ENCODE data around the gene PARD3. TPM values are rescaled to one million over a fixed set of nuclear protein-coding genes. Genes with fewer than 3 reads are reported as not detected.

Gene PARD3
- polyA plus RNA-seq, 6 donors from 2014 or later, result 0.05 to 0.36 (median 0.16) TPM; not detected in 3

GRCh38 chr10:34089253-34089652, 725.8 kb downstream of the PARD3 start:
- no peak overlapping the region for H3K4me3 Mint-ChIP-seq
- DNase-seq (no peak), ATAC-seq (ENCODE audit: low read depth in 2 of 2) (no peak)
- no peak overlapping the region for H3K27ac Mint-ChIP-seq
- no peaks in the 10 kb centered on the region for H3K4me1 Mint-ChIP-seq
- no peaks in the 10 kb centered on the region for H3K36me3 Mint-ChIP-seq
- H3K9me3 Mint-ChIP-seq, result peaks cover 3 to 29% (median 13%) of the 10 kb centered on the region in 7 donors
- H3K27me3 Mint-ChIP-seq, result no peaks in the 10 kb centered on the region

GRCh38 chr10:34088208-34088794, 726.8 kb downstream of the PARD3 start:
- Mint-ChIP-seq H3K4me3 (no peak overlapping the region), H3K27ac (no peak overlapping the region), H3K27me3 (no peaks in the 10 kb centered on the region), H3K4me1 (no peaks in the 10 kb centered on the region), H3K9me3 (peaks cover 5 to 29% (median 14%) of the 10 kb centered on the region in 7 donors), H3K36me3 (no peaks in the 10 kb centered on the region)
- DNase-seq, result no peak
- no peak for ATAC-seq (ENCODE audit: low read depth in 2 of 2)

DNA sequence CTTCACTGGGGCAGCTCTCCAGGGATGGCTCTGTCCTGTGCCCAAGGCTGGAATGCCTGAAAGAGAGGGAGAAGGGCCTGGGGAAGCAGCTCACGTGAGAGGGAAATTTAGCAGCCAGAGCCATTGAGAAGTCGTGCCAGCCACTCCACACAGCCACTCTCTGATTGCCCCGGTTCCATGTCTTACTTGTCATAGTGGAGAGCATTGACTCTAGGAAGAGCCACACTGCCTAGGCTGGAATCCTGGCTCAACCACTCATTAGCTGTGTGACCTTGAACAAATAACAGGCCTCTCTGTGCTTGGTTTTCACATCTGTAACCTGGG, 728.0 kb downstream of the PARD3 start:
- no peak overlapping the region for H3K4me3 Mint-ChIP-seq

GRCh38 chr10:34083567-34083966, 731.5 kb downstream of the PARD3 start:
- Mint-ChIP-seq H3K4me3 (no peak overlapping the region), H3K9me3 (peaks cover 0 to 16% (median 7%) of the 10 kb centered on the region in 7 donors), H3K27me3 (no peaks in the 10 kb centered on the region), H3K36me3 (no peaks in the 10 kb centered on the region), H3K27ac (no peak overlapping the region), H3K4me1 (no peaks in the 10 kb centered on the region)
- DNase-seq (no peak), ATAC-seq (ENCODE audit: low read depth in 2 of 2) (no peak)

More for the DNA sequence above, 728.0 kb downstream of the PARD3 start:
- no peaks in the 10 kb centered on the region for H3K4me1 Mint-ChIP-seq
- H3K27me3 Mint-ChIP-seq, result no peaks in the 10 kb centered on the region
- DNase-seq, result no peak
- H3K36me3 Mint-ChIP-seq, result no peaks in the 10 kb centered on the region
- peaks cover 5 to 20% (median 12%) of the 10 kb centered on the region in 7 donors for H3K9me3 Mint-ChIP-seq
- ATAC-seq (ENCODE audit: low read depth in 2 of 2), result no peak
- H3K27ac Mint-ChIP-seq, result no peak overlapping the region

DNA sequence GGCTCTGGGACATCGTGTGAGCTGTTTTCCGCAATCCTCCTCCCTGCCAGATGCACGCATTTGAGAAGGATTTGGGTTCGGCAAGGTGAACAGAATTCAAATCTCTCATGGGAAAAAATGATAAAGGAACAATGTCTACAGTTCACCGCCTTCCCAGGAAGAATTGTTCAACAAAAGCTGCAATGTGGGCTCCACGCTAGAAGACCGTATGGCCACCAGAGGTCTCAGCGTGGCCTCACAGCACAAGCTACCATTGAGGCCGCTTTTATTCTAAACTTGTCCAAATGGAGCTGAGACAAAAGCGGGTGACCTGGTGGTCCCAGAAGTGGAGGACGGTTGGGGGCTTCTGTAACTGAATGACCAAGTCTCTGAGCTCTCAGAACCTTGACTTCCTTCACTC, 733.1 kb downstream of the PARD3 start:
- peaks cover 0 to 27% (median 8%) of the 10 kb centered on the region in 7 donors for H3K9me3 Mint-ChIP-seq
- DNase-seq (no peak), ATAC-seq (ENCODE audit: low read depth in 2 of 2) (no peak)
- no peaks in the 10 kb centered on the region for H3K27me3 Mint-ChIP-seq
- no peaks in the 10 kb centered on the region for H3K36me3 Mint-ChIP-seq
- no peaks in the 10 kb centered on the region for H3K4me1 Mint-ChIP-seq
- no peak overlapping the region for H3K27ac Mint-ChIP-seq
- no peak overlapping the region for H3K4me3 Mint-ChIP-seq

GRCh38 chr10:34081347-34081743, 733.8 kb downstream of the PARD3 start:
- no peaks in the 10 kb centered on the region for H3K36me3 Mint-ChIP-seq
- H3K27me3 Mint-ChIP-seq, result no peaks in the 10 kb centered on the region
- no peak overlapping the region for H3K27ac Mint-ChIP-seq
- ATAC-seq (ENCODE audit: low read depth in 2 of 2), result no peak
- H3K9me3 Mint-ChIP-seq, result peaks cover 0 to 27% (median 8%) of the 10 kb centered on the region in 7 donors
- no peak for DNase-seq
- H3K4me1 Mint-ChIP-seq, result no peaks in the 10 kb centered on the region
- no peak overlapping the region for H3K4me3 Mint-ChIP-seq

DNA sequence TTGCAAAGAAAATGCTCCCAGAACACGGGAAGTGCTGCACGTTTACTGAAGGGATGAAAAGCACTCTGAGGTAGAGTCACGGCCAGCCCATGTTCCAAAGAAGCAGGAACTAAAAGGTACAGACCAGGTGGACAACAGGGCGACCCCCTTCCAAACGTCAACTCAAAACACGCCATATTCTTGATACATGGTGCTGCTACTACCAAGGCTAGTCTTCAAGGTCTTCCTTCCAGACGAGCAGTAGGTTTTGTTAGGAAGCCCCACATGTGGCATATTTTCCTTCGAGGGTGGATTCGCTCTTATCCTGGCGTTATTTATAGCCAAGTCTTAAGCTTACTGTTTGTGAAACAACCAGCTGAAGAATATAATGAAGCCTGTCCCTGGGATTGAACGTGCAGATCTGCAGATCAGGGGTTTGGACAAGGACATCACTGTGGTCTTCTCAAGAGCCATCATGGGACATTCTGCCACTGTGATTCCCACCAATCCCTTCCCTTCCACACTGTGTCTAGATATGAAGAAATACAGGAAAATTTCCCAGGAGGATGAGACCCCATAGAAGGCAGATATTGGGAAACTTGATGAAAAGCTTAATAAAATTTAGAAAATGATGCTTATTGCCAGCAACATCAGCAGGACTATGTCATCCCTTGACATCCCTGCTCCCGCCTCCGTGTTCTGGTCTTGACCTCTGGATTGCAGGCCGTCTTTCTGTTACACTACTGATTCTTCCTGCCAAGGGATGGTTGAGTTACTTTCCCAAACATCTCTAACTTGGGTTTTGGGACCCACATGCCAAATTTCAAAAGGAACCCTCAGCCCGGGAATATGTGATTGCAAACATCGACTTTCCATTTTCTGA, 734.4 kb downstream of the PARD3 start:
- no peak overlapping the region for H3K4me3 Mint-ChIP-seq
- no peak for ATAC-seq (ENCODE audit: low read depth in 2 of 2)
- H3K27me3 Mint-ChIP-seq, result no peaks in the 10 kb centered on the region
- no peak for DNase-seq
- H3K4me1 Mint-ChIP-seq, result no peaks in the 10 kb centered on the region
- H3K36me3 Mint-ChIP-seq, result no peaks in the 10 kb centered on the region
- no peak overlapping the region for H3K27ac Mint-ChIP-seq
- peaks cover 0 to 27% (median 9%) of the 10 kb centered on the region in 7 donors for H3K9me3 Mint-ChIP-seq

DNA sequence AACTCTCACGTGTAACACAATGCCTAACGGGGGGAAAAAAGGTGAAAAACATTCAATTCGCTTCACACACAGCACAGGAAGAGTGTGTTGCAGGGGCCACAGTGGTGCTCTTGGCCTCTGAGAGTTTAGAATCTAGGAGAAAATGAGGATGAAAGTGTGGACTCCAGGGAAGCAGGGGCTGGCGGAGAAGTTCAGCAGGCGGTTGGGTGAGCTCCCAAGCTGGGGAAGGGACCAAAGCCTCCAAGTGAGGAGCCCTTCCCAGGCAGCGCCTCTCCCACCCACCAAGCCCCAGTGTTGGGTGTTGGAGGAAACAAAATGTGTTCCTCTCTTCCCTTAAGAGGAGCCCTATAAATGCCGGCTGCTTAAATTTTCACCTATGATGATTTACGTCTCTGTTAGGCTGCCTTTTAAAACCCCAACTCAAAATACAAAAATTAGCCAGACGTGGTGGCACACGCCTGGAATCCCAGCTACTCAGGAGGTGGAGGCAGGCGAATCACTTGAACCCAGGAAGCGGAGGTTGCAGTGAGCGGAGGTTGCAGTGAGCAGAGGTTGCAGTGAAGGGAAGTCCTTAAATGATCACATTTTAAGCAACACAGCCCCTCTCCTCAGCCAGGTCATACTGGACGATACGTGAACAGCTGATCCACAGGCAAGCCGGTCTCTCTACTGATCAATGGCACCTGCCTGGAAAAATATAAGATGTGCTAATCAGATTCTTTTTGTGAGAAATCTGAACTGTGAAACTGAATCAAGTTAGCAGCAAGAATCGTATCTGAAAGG, 735.2 kb downstream of the PARD3 start:
- no peak overlapping the region for H3K4me3 Mint-ChIP-seq
- H3K27ac Mint-ChIP-seq, result no peak overlapping the region
- H3K4me1 Mint-ChIP-seq, result no peaks in the 10 kb centered on the region
- ATAC-seq (ENCODE audit: low read depth in 2 of 2) (no peak), DNase-seq (no peak)
- no peaks in the 10 kb centered on the region for H3K36me3 Mint-ChIP-seq
- no peaks in the 10 kb centered on the region for H3K27me3 Mint-ChIP-seq
- peaks cover 0 to 27% (median 9%) of the 10 kb centered on the region in 7 donors for H3K9me3 Mint-ChIP-seq

- ATAC-seq (ENCODE audit: low read depth in 2 of 2) (no peak), DNase-seq (no peak)
- H3K27me3 Mint-ChIP-seq, result no peaks in the 10 kb centered on the region
- no peak overlapping the region for H3K27ac Mint-ChIP-seq
- no peaks in the 10 kb centered on the region for H3K36me3 Mint-ChIP-seq
- H3K4me3 Mint-ChIP-seq, result no peak overlapping the region
- no peaks in the 10 kb centered on the region for H3K4me1 Mint-ChIP-seq
- H3K9me3 Mint-ChIP-seq, result peaks cover 1 to 20% (median 7%) of the 10 kb centered on the region in 7 donors
These were observed 736.2 kb downstream of the PARD3 start for GRCh38 chr10:34078745-34079470.

DNA sequence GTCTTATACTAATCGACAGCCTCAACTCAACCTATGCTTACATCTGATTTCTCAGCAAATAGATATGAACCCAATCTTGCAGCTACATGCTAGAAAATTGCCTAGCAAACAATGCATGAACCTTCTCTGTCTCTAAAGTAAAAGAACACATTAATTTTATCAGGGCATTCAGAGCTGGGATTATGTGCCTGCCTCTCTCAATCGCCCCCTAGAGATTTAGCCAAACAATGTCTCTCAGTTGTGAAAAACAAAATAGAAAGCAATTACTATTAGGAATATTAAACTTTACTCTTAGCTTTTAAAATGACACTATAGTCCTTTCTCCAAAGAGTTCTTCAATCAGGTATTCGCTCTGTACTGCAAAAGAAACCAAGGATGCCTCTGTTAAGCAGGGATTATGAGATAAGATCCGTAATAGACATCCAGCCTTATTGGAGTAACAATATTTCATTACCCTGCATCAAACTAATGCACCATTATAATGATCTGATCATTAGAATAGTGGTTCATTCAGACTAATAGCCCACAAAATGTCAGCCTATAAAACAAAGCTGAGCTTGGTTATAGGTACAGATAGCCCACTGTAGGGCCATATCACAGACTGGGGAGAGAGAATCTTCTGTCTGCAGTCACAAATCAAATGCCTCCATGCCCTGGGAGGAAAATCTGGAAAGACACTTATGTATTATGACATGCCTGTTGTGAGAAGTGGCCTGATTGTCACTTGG, 736.9 kb downstream of the PARD3 start:
- ATAC-seq (ENCODE audit: low read depth in 2 of 2) (no peak), DNase-seq (no peak)
- no peak overlapping the region for H3K4me3 Mint-ChIP-seq
- H3K27ac Mint-ChIP-seq, result no peak overlapping the region
- no peaks in the 10 kb centered on the region for H3K4me1 Mint-ChIP-seq
- no peaks in the 10 kb centered on the region for H3K36me3 Mint-ChIP-seq
- H3K27me3 Mint-ChIP-seq, result no peaks in the 10 kb centered on the region
- H3K9me3 Mint-ChIP-seq, result peaks cover 3 to 16% (median 5%) of the 10 kb centered on the region in 7 donors

DNA sequence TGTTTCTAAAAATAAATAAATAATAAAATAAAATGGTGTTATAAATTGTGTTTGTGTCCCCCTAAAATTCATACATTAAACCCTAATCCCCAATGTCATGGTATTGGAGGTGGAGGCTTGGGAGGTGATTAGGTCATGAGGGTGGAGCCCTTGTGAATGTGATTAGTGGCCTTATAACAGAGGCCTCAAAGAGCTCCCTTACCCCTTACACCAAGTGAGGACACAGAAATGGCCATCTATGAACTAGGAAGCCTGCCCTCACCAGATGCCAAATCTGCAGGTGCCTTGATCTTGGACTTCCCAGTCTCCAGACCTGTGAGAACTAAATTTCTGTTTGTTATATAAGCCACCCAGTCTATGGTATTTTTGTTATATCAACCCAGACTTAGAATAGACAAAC, 738.7 kb downstream of the PARD3 start:
- Mint-ChIP-seq H3K4me3 (no peak overlapping the region), H3K4me1 (no peaks in the 10 kb centered on the region), H3K27me3 (no peaks in the 10 kb centered on the region), H3K27ac (no peak overlapping the region), H3K36me3 (no peaks in the 10 kb centered on the region), H3K9me3 (peaks cover 1 to 11% (median 6%) of the 10 kb centered on the region in 7 donors)
- ATAC-seq (ENCODE audit: low read depth in 2 of 2) (no peak), DNase-seq (no peak)

GRCh38 chr10:34075254-34075926, 739.7 kb downstream of the PARD3 start:
- ATAC-seq (ENCODE audit: low read depth in 2 of 2) (no peak), DNase-seq (no peak)
- Mint-ChIP-seq H3K4me3 (no peak overlapping the region), H3K9me3 (peaks cover 1 to 14% (median 6%) of the 10 kb centered on the region in 7 donors), H3K4me1 (no peaks in the 10 kb centered on the region), H3K27ac (no peak overlapping the region), H3K27me3 (no peaks in the 10 kb centered on the region), H3K36me3 (no peaks in the 10 kb centered on the region)

Data from naive B cell (primary cell).